ENCODE measurements around the gene BBS5.
"Not testable (repeated sequence)": the region's sequence is repeated elsewhere in the genome, so short reads cannot be mapped to it uniquely, and the experiment has no call there.

The BBS5 gene

GRCh38 chr2:169490834-169491233, 11.5 kb downstream of the BBS5 start:
- DNase-seq: no peak

- no peak for DNase-seq
Observed at GRCh38 chr2:169491378-169491777, 12.1 kb downstream of the BBS5 start.

GRCh38 chr2:169493360-169493759, 14.1 kb downstream of the BBS5 start:
- no peak for DNase-seq

- no peak for DNase-seq
Observed at GRCh38 chr2:169495310-169495928, 16.1 kb downstream of the BBS5 start.

GRCh38 chr2:169504651-169505050, 25.4 kb downstream of the BBS5 start:
- DNase-seq: no peak

GRCh38 chr2:169507698-169508097, 28.4 kb downstream of the BBS5 start:
- no peak for DNase-seq

- peak; percentile 37 for DNase-seq
Observed at GRCh38 chr2:169509298-169509885, 30.1 kb downstream of the BBS5 start, which contains the start of gene KLHL41. Gene KLHL41, plus strand, starts transcription at chr2:169509702. Its CDS starts 77 bp downstream, at chr2:169509779.

- no peak for DNase-seq
Observed at GRCh38 chr2:169509955-169510354, 30.7 kb downstream of the BBS5 start.

- DNase-seq: no peak
Observed at GRCh38 chr2:169510496-169510895, 31.2 kb downstream of the BBS5 start.

- DNase-seq: no peak
Observed at GRCh38 chr2:169511818-169512217, 32.5 kb downstream of the BBS5 start.

GRCh38 chr2:169512525-169512924, 33.2 kb downstream of the BBS5 start:
- DNase-seq: no peak

- no peak for DNase-seq
Observed at GRCh38 chr2:169513094-169513493, 33.8 kb downstream of the BBS5 start.

GRCh38 chr2:169513926-169514325, 34.6 kb downstream of the BBS5 start:
- no peak for DNase-seq

GRCh38 chr2:169514758-169515157, 35.5 kb downstream of the BBS5 start:
- DNase-seq: not testable (repeated sequence)

GRCh38 chr2:169516488-169516995, 37.2 kb downstream of the BBS5 start:
- DNase-seq: not testable (repeated sequence)

GRCh38 chr2:169520896-169521295, 41.6 kb downstream of the BBS5 start:
- DNase-seq: no peak

- DNase-seq: no peak
Observed at GRCh38 chr2:169523681-169524080, 44.4 kb downstream of the BBS5 start.

GRCh38 chr2:169525434-169525833, 46.1 kb downstream of the BBS5 start:
- peak; percentile 7 for DNase-seq

GRCh38 chr2:169526451-169526850, 47.2 kb downstream of the BBS5 start:
- DNase-seq: no peak

- DNase-seq: peak; percentile 86
Observed at GRCh38 chr2:169528271-169528701, 49.0 kb downstream of the BBS5 start.

- not testable (repeated sequence) for DNase-seq
Observed at GRCh38 chr2:169539460-169539859, 60.2 kb downstream of the BBS5 start.

GRCh38 chr2:169540146-169540545, 60.9 kb downstream of the BBS5 start:
- DNase-seq: no peak

GRCh38 chr2:169542433-169542832, 63.1 kb downstream of the BBS5 start:
- no peak for DNase-seq

- DNase-seq: no peak
Observed at GRCh38 chr2:169546756-169547155, 67.5 kb downstream of the BBS5 start.
